OCI-LY7 (cell line): ENCODE results near the gene OPRM1.

Experiments
- EZH2phosphoT487 ChIP-seq: fragments of 200-600 bp; sonication (generic); IDR thresholded peaks from 2 replicates; pipeline ENCODE4 v1.6.1; 2018; ENCODE audit warnings: low read depth, borderline replicate concordance, mild to moderate bottlenecking, mixed run types, antibody characterized with exemption, low read length, moderate library complexity, mixed read lengths
- TF ChIP-seq, protein P1 (sequence below): fragments of 200-600 bp; sonication (generic); conservative IDR thresholded peaks from 2 replicates; pipeline ENCODE4 v1.5.1; 2014; ENCODE audit warnings: mild to moderate bottlenecking, antibody characterized with exemption, low read length, moderate library complexity, mixed read lengths

DNA sequence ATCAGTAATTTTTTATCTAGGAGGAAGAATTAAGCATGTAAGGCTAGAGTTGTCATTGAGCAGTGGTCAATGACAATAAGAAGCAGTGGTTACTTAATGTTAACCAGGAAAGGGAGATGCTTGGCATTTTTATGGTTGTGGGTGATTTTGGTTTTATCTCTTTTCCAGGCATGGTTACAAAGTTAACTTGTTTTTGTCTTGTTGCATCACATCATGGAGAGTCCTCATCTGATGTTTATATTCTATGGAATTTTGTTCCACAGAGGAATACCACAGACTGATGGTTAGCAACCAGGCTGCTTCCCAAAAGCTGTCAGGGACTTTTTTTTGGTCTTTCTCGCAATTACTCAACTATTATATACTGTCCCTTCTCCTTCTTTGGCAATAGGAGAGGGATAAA lies 32.7 kb downstream of the OPRM1 start:
- TF ChIP-seq, protein P1, sequence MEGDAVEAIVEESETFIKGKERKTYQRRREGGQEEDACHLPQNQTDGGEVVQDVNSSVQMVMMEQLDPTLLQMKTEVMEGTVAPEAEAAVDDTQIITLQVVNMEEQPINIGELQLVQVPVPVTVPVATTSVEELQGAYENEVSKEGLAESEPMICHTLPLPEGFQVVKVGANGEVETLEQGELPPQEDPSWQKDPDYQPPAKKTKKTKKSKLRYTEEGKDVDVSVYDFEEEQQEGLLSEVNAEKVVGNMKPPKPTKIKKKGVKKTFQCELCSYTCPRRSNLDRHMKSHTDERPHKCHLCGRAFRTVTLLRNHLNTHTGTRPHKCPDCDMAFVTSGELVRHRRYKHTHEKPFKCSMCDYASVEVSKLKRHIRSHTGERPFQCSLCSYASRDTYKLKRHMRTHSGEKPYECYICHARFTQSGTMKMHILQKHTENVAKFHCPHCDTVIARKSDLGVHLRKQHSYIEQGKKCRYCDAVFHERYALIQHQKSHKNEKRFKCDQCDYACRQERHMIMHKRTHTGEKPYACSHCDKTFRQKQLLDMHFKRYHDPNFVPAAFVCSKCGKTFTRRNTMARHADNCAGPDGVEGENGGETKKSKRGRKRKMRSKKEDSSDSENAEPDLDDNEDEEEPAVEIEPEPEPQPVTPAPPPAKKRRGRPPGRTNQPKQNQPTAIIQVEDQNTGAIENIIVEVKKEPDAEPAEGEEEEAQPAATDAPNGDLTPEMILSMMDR = no peak
- no peak for TF ChIP-seq EZH2phosphoT487
